Dermis microvascular lymphatic vessel endothelial cell (primary cell): ENCODE measurements around the gene RPP30. TPM values are rescaled to one million over a fixed set of nuclear protein-coding genes. Genes with fewer than 3 reads are reported as not detected.
"Not testable (repeated sequence)": the region's sequence is repeated elsewhere in the genome, so short reads cannot be mapped to it uniquely, and the experiment has no call there.

ENCODE experiments used
- DNase-seq, 2 donors: peaks; one replicate each; pipeline versions ENCODE4 v3.0.0 to v3.0.0-alpha.2; 2010; ENCODE audit warnings: low read depth in 2 of 2
- total RNA-seq: library from RNA; depleted of rRNA; stranded (reverse); fragments of >200 nt; gene quantifications from 2 replicates; pipeline ENCODE4 v1.2.1, GENCODE V29; 2014

Gene RPP30
- total RNA-seq, 1 donor from 2014 or later = 36.3 TPM

DNA sequence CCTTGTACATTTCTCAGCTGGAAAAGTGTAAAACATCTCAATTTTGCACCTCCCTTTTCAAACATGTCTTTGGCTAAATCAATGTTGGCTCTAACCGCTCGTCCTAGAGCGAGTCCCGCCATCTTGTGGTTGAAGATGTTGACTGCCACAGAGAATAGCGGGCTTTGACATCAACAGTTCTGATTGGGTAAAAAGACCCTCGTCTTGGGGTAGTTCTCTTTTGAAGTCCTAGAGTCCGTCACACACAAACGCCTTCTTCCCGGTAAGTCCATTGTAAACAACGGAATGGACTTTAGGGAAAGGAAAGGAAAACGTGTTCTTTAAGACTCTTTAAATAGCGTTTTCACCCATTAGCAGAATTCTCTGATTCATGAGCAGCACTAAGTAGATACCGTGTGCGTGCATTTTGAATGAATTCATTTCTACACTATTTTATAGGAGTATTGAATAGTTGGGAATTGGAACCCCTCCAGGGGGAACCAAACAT, 452 bp upstream of the RPP30 start:
- DNase-seq = peak; percentile 48 to 86

DNA sequence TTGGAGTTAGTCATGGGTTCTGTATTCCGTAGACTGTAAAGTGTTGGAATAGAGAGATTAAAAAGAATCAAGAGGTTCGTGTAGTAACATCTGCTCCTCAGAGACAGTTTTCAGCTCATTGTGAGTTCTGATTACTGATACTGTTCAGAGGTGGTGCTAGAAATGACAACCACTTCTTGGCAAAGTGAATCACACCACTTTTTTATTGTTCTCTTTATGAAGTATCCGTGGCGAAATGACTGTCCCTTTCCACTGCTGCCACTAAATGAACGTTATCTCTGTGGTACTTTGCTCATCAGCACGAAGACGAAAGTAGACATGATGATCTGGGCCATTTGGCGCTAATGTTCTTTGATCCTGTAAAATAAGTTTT, 860 bp downstream of the RPP30 start:
- no peak for DNase-seq

- DNase-seq = no peak
These were observed 7.3 kb downstream of the RPP30 start for GRCh38 chr10:90879062-90879461.

DNA sequence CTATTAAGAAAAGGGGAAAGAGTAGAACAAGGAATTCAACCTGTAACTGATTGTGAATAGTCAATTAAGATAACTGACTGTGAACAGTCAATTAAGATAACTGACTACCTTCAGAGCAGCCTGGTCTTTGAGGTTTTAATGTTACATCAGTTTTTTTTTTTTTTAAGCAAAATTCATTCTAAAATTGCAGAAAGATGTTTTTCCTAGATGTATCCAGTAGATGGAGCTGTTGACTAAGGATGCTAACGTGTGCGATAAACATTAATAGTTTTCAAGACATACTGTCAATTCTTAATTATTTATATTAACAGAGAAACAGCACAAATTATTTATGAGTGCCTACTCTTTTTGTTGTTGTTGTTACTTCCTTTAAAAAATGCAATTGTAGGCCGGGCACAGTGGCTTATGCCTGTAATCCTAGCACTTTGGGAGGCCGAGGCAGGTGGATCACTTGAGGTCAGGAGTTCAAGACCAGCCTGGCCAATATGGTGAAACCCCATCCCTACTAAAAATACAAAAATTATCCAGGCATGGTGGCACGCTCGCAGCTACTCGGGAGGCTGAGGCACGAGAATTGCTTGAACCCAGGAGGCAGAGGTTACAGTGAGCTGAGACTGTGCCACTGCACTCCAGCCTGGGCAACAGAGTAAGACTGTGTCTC, 8.4 kb downstream of the RPP30 start:
- peak; percentile 53 to 60 for DNase-seq

DNA sequence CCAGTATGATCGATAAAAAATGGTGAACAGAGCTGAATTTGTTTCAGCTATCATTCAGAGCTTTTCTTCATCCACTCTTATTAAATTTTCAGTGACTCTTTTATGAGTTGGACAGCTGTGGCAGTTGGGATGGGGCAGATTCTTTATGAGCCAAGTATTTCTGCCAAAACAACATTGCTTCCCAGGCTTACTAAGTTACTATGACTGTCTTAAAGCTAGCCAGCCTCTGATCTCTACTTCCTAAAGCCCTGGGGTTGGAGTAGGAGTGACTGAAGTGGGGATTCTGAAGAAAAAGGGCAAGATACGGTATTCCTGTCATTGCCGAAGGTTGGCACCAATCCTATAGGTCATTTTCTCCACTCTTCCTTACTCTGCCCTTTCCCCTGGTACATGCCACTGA, 12.7 kb downstream of the RPP30 start:
- no peak for DNase-seq

- no peak for DNase-seq
These were observed 13.4 kb downstream of the RPP30 start for GRCh38 chr10:90885176-90885575.

DNA sequence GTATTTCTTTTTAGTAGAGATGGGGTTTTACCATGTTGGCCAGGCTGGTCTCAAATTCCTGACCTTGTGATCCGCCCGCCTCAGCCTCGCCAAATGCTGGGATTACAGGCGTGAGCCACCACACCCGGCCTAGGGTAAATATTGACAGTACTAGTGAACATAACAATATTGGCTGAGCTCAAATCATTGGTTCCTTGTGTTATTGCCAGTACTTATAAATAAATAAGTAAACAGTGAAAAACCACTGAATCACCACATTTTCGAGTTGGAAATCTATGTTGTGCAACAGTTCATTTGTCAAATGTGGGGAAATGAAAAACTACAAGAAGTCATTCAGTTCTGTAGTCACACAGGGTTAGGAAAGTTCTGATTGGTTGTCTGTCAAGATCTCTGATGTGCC, 15.8 kb downstream of the RPP30 start:
- no peak for DNase-seq

- no peak for DNase-seq
These were observed 16.6 kb downstream of the RPP30 start for GRCh38 chr10:90888387-90888786.

DNA sequence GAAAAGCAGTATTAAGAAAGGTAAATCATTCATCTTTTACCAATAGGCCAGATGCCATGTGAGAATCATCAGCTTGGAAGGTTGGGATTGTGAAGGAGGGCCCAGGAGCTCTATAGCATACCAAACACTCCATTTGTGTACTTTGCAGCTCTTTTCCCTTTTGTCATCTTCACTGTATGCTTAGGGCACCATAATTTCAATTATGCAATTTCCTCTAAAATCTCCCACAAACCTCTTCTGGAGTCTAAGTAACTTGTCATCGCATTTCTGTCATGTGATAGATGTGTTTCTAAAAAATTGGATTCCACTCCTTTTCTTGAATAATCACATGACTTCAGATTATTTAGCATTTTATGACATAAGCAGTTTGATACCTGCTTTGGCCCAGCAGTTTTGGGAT, 17.9 kb downstream of the RPP30 start:
- DNase-seq = no peak

DNA sequence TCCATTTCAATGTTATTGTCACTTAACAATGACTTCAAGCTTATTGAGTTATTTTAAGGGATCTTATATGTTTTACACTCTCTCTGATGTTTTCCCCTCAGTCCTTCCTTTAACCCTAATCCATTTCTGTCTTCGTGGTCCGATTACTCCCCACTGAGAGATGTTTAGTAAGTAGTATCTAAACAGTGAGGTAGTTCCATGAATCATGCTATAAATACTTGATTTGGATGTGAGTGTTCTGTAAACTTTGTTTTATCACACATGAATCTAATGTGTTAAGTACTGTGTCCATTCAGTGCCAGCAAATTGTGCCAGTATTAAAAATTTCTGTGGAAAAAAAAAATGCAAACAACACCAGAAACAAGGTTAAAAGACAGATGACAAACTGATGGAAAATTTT, 18.6 kb downstream of the RPP30 start:
- DNase-seq = no peak

DNA sequence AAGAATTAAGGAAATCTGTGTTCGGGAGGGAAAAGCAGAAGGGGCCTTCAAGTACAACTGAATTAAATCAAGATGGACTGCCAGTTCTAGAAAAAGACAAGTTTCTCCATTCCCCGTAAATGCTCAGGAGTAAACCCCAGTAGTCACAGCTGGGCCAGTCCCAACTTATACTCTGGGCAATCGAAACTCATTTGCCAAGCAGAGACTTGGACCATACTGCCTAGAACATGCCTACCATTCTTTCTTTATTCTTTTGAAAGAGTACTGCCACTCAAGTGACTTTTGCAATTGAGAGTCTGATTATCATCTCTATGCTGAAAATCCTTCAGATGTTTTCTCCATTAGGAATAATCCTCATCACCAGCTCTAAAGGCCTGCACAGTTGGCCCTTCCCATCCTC, 21.4 kb downstream of the RPP30 start:
- DNase-seq = no peak

DNA sequence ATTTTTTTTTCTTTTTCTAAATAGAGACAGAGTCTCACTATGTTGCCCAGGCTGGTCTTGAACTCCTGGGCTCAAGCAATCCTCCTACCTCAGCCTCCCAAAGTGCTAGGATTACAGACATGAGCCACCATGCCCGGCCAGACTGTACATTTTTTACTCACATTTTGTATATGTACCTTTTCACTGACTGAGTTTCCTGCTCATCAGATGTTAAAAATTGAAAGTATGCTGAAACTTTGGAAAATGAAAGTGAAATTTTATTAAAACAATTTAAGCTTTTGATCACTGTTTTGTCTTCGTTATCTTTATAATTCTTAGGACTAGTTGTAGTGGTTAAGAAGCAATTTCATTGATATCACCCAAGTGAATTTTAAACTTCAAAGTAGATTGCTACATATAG, 25.1 kb downstream of the RPP30 start:
- not testable (repeated sequence) for DNase-seq

- DNase-seq = no peak
These were observed 34.2 kb downstream of the RPP30 start for GRCh38 chr10:90905925-90906324.

DNA sequence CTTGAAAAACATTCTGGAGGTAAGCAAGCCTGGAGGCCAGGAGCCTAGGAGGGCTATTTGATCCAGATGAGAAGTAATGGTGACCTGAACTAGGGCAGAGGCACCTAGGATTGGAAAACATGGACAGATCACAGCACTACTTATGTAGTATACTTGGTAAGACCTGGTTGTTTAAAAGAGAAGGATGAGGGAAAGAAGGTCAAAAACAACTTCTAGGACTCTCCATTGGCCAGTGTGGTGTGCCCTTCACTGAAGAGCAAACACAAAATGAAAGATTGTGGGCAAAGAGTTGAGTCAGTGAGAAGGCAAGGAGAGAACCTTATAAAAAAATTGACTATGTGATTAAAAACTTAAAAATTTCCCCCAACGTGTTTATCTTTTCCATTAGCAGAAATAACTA, 34.8 kb downstream of the RPP30 start:
- no peak for DNase-seq

DNA sequence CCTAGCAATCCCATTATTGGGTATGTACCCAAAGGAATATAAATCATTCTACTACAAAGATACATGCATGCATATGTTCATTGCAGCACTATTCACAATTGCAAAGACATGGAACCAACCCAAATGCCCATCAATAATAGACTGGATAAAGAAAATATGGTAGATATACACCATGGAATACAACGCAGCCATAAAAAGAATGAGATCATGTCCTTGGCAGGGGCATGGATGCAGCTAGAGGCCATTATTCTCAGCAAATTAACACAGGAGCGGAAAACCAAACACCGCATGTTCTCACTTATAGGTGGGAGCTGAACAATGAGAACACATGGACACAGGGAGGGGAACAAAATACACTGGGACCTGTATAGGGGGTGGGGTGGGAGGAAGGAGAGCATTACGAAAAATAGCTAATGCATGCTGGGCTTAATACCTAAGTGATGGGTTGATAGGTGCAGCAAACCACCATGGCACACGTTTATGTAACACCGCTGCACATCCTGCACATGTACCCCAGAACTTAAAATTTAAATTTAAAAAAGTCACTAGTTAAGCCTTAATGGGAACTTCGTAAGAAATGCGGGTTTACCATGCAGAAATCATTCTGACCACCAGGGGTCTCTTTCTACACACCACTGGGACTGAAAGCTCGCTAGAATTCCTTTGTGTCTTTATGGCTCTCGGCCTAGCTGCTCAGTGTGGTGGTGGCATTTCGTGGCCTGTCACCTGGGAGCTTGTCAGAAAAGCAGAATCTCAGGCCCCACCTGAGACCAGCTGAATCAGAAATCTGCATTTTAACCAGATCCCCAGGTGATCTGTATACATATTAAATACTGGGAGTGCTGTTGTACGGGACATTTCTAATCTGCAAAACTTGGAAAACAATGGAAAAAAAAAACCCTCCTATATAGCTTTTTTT, 39.6 kb downstream of the RPP30 start:
- DNase-seq = peak; percentile 84 to 95

GRCh38 chr10:90912174-90912573, 40.4 kb downstream of the RPP30 start:
- peak; percentile 40 to 75 for DNase-seq

- DNase-seq = peak in 1 of 2 donors; percentile 67
These were observed 41.2 kb downstream of the RPP30 start for GRCh38 chr10:90912854-90913479.

DNA sequence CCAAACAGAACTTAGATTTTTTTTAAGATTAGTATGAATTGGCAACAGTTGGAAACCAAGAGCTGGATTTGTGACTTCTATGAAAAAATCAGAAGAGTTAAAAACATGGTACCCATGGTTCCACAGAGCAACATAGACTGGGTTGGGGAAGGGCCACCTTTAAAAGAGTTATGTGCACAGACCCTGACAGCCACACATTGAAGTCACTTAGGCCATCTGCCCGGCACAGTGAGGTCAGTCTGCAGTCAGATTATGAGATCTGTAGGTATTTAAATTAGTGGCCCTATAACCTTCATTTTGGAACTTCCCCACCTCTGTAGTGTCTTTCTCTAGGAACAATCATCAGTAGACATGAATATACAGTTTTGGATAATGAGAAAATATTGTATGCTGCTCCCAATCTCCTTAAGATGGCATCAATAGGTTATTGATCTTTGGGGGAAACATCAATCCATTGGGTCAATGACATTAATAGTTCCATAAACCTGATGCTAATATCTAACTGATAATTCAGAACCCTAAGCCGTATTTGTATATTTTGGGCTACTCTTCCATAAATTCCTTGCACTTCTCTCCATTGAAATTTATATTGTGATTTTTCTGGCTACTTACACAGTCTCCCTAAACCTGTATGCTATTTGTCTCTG, 42.1 kb downstream of the RPP30 start:
- peak in 1 of 2 donors; percentile 60 for DNase-seq

GRCh38 chr10:90914992-90915765, 43.4 kb downstream of the RPP30 start:
- peak in 1 of 2 donors; percentile 54 for DNase-seq

GRCh38 chr10:90915766-90916075, 43.9 kb downstream of the RPP30 start:
- DNase-seq = peak in 1 of 2 donors; percentile 52
